HCT116 (cell line): ENCODE results near the gene PIP4K2A.

ENCODE experiments used
- CTCF ChIP-seq, 3 experiments: fragments of 200-600 bp in 1 of 3; sonication (generic) in 1 of 3; IDR thresholded peaks in 2 of 3; conservative IDR thresholded peaks in 1 of 3; 2 replicates each; pipeline ENCODE4 v1.5.1; 2012 to 2017; ENCODE audit warnings: low read depth in 2 of 3, low read length in 2 of 3, antibody characterized with exemption in 1 of 3, borderline replicate concordance in 1 of 3, control low read depth in 1 of 3, mild to moderate bottlenecking in 1 of 3, mixed read lengths in 1 of 3, mixed run types in 1 of 3, moderate library complexity in 1 of 3; ENCODE audit not compliant: insufficient read depth in 1 of 3
- EZH2 ChIP-seq: fragments of 200-600 bp; sonication (generic); IDR thresholded peaks from 2 replicates; pipeline ENCODE4 v1.6.1; 2017; ENCODE audit warnings: antibody characterized with exemption, mixed run types
- POLR2A ChIP-seq: IDR thresholded peaks from 2 replicates; pipeline ENCODE4 v1.7.0; 2011; ENCODE audit warnings: borderline replicate concordance; ENCODE audit not compliant: insufficient read depth, insufficient read length; ENCODE audit errors: extremely low read depth
- POLR2AphosphoS5 ChIP-seq: IDR thresholded peaks from 2 replicates; pipeline ENCODE4 v1.6.1; 2011; ENCODE audit warnings: mild to moderate bottlenecking, low read depth, low read length, moderate library complexity
- RAD21 ChIP-seq: IDR thresholded peaks from 2 replicates; pipeline ENCODE4 v1.6.1; 2012; ENCODE audit warnings: low read depth, mild to moderate bottlenecking
- ZNF274 ChIP-seq: fragments of 200-500 bp; sonication (Bioruptor generic); IDR thresholded peaks from 2 replicates; pipeline ENCODE4 v1.6.1; 2014; ENCODE audit warnings: mild to moderate bottlenecking, low read depth, low read length, inconsistent platforms

GRCh38 chr10:22556774-22557173 is 157.6 kb downstream of the PIP4K2A start:
- TF ChIP-seq CTCF (IDR thresholded peaks at IDR 0.05 in 2 of 3, conservative IDR thresholded peaks at IDR 0.05 in 1 of 3; ENCODE audit: borderline replicate concordance in 1 of 3, insufficient read depth in 1 of 3, low read depth in 2 of 3, low read length in 2 of 3) (no peak), POLR2AphosphoS5 (no peak), POLR2A (no peak), ZNF274 (no peak), RAD21 (no peak), EZH2 (no peak)
